ENCODE data around the gene RAB20.

- TF ChIP-seq CTCF (IDR thresholded peaks at IDR 0.05; ENCODE audit: insufficient read depth, low read depth, low read length) (no peak), EZH2 (IDR thresholded peaks at IDR 0.05; ENCODE audit: insufficient read depth, low read length) (no peak)
Observed at GRCh38 chr13:110478405-110479214, 82.9 kb downstream of the RAB20 start.

All from astrocyte (in vitro differentiated cells and primary cell).